ENCODE results near the gene PBLD.
"Not testable (repeated sequence)": the region's sequence is repeated elsewhere in the genome, so short reads cannot be mapped to it uniquely, and the experiment has no call there.

The PBLD gene

DNA sequence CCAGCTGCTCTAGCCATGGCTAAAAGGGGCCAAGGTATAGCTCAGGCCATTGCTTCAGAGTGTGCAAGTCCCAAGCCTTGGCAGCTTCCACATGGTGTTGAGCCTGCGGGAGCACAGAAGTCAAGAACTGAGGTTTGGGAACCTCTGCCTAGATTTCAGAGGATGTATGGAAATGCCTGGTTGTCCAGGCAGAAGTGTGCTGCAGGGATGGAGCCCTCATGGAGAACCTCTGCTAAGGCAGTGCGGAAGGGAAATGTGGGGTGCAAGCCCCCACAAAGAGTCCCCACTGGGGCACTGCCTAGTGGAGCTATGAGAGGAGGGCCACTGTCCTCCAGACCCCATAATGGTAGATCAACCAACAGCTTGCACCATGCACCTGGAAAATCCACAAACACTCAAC lies 54.9 kb downstream of the PBLD start:
- not testable (repeated sequence) for DNase-seq

DNA sequence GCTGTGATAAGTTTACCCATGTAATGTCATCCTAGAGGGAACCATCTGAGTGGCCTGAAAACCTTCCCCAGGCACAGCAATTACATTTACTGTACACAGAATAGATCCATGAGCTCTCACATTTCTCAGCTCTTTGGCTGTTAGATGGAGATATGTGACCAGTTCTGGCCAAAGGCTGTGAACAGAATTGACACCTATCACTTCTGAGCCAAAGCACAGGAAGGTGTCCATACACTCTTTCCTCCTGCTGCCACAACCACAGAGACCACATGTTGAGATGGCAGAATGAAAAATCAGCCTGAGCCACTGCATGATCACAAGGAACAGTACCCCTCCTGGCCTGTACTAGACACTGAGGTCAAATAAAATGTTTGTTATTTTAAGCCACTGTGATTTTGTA lies 56.5 kb downstream of the PBLD start:
- no peak for DNase-seq

DNA sequence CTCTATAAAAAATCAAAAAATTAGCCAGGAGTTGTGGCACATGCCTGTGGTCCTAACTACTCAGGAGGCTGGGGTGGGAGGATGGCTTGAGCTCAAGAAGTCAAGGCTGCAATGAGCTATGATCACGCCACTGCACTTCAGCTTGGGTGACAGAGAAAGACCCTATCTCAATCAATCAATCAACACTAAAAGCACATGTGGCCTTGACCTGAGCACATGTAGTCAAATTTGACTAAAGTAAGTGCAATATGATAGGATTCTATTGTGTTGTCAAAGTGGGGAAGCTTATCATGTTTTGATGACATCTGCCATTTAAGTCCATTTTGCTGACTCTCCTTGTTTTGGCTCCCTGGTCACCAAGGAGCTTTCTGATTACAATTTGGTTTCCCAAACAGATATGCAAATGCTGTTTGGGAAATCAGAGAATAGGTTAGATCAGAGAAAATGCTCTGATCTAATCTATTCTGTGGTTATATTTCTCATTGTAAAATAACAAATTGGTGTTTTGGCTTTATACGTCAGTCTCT lies 57.1 kb downstream of the PBLD start:
- no peak for DNase-seq

DNA sequence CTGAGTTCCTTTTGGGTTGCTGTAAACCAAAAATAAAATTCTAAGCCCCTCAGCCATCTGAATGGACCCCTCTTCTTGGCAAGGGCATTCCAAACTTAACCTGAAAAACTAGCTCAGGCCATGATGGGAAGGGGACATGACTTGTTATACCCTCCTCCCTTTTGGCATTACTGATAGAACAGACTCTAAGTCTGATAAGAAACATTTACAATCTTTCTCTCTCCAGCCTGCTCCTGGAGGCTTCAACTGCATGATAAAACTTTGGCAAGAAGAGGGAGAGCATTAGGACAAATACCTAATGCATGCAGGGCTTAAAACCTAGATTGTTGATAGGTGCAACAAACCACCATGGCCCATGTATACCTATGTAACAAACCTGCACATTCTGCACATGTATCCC lies 59.9 kb downstream of the PBLD start:
- no peak for DNase-seq

DNA sequence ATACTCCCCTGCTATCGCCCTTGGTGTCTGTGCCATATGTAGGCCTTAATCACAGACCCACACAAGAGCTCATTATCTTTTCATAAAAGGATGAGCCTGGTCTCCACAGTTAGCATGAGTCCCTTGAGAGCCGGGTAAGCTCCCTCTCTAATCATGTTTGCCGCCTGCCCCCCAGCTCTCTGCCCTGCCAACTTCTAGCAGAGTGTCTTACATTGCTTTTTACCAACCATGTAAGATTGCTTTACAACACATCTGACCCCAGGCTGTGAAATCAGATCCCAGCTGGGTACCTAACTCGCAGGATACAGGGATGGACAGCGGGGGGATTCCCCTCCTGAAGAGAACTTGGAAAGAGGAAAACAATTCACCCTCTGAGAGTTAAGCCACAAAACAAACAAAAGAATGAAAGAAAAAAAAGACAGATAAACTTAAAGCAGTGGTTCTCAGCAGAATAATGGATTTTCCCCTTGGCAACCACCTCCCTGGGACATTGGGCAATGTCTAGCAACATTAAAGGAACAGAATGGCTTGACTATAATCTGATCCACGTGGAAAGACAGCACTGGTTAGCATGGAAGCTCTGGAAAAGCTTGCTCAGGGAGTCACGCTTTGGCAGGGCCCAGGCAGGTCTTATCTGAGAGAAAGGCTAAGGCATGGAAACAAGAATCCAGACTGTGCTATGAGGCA lies 61.4 kb downstream of the PBLD start:
- DNase-seq, result no peak

DNA sequence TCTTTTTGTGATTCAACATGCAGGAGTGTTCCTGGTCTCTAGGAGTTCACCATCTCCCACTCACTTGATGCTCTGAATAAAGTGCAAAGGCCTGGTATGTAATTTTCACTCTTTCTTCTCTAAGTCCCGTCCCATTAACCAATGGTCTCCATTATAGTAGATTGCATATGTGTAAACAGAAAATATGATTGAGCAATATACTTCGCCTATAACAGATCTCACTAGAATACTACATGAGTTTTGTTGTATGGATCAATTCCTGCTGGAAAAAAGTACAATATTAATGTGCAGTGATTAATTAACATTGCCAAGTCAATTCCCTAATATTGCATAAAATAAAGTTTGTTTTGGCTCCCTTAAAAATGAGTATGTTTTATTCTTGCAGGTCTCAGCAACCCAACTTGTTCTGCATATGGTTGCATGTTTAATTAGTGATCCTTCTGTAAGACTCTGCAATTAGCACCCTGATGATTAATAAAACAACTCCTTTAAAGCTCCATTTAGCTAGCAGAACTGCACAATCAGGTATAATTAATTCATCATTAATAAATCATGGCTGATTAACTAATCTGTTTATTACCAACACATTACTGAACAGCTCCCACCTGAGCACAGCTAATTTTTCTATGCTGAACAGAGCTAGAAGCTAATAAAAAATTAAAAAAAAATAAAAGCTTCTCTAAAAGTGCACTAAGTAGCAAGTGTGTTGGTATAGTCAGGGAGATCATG lies 63.0 kb downstream of the PBLD start:
- DNase-seq, result no peak

DNA sequence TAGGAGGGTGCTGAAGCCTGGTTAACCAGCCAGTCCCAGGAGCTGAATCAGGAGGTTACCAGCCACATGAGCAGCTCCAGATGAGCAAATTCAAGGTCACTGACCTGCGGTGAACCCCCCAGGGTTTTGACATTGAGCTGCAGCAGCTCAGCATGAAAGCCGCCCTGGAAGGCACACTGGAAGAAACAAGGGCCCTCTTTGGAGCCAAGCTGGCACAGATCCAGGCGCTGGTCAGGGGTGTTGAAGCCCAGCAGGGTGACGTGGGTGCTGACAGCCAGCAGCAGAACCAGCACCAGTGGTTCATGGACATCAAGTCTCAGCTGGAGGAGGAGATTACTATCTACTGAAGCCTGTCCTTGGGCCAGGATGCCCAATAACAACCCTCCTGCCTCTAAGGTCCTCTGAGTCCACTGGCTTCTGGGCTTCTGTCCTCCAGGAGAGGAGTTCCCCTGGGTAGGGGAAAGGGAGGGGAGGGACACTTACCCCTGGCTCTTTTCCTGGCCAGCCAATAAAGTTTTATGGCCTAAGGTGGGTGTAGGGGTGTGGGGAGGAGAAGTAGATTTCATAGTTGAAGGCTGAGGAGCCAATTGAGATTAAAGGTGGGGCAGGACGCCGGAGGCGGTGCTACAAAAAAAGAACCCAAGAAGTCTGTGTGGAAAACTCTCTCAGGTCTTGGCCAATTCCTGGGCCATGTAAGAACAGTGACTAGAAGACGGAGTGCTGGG lies 71.4 kb downstream of the PBLD start:
- no peak for DNase-seq

DNA sequence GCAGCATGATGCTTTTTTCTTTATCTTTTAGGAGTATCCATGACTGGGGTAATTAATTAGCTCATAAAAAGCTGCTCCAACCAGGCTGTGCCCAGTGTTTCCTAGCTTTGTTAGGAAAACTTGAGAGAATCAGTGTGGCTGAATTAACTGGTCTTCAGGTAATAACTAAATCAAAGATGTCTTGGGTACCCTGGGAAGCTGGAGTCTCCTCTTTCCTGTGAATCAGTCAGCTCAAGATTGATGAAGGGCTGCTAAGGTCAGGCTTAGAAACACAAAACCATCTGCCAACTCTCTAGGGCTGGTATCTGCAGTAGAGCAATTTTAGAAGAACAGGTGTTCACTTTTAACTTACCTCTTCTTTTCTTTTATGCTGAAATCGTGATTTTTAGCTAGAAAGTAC lies 79.4 kb downstream of the PBLD start:
- no peak for DNase-seq

DNA sequence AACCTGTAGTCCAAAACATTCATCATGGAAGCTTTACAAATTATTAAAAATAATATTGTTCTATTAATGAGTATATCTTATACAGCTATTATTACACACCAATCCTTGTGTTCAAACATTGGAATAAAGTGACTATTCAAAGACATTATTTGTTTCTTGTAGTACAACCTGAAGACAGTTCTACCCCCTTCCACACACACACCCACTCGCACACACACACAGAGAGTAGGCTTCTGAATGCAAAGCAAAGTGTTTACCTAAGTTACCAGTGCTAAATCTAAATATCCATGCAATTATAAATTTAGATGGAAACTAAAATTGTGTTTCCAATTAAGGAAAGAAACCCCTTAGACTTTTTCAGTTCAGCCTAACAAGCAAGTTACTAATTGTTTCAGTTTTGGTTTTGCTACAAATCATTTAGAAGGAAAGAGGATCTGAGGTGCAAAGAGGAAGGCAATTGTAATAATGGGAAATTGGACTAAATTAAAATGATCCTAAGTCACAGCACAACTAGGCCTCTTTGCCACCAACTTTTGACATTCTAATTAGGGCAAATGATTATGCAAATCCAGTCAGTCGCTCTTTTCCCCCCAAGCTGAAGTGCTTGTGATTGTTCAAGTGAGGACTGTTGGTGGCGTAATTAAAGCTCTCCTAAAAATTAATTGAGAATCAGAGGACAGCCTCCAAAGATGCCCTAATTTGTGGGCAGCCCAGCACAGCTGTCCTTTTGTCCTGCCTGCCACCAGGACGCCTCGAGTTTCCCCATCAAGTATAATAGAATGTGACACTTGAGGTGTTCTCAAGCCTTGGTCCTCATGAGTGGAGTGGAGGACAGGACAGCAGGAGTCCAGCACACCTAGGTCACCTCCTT lies 80.9 kb downstream of the PBLD start:
- DNase-seq, result no peak

DNA sequence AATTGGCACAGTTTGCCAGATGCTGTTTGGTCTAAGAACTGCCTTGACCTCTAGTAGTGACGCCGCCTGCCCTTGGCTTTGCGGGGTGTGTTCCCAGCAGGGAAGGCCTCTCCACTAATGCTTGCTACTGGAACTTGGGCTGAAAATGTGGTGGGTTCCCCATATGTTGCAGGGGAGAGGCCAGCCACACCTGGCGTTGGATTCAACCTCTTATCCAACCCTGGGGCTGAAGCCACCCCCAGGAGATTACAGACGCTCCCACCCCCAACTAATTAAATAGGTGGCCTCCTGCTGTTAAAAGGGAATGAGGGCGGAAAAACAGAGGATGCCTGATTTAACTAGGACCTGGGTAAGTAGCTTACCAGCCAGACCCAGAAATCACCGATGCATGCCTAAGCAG lies 81.6 kb downstream of the PBLD start:
- no peak for DNase-seq

DNA sequence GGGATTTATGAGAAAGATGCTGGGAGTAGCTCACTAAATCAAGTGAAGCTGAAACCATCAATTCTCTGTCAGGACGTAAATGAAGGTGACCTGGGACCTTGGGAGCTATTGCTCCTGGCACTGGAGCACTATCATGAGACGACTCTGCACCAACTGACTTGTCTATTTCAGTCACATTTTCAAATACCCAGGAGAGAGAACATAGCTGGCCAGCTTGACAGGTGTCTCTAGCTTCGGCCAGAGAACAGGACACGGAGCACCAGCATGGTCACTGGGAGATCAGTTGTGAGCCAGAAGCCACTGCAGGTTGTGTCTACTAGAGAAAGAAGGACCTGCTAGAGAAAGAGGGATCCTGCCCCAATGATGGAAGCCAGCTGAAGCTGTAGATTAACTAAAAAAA lies 83.4 kb downstream of the PBLD start:
- DNase-seq, result no peak

DNA sequence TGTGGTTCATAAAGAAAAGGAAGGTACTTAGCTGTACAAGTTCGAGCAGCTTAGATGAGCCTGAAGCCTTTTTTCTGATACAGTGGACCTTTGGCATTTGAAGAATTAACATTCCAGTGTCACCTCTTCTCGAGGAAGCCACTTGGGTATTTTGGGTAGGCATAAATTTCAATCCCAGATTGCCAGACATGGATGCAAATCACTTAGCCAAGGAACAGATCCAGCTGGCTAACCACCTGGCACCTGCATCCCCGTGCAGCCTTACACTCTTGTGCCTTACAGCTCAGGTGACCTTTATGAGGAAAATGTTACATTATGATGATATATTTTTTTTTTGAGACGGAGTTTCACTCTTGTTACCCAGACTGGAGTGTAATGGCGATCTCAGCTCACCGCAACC lies 84.8 kb downstream of the PBLD start:
- no peak for DNase-seq

DNA sequence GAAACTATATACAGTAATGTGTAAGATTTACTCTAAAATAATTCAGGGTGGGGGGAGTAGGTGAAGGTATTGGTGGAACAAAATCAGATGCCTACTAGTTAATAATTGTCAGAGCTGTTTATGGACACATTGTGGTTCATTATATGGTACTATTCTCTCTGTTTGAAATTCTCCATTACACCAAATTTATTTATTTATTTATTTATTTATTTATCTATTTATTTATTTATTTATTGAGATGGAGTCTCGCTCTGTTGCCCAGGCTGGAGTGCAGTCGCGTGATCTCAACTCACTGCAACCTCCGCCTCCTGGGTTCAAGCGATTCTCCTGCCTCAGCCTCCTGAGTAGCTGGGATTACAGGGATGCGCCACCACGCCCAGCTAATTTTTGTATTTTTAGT lies 86.3 kb downstream of the PBLD start:
- DNase-seq, result not testable (repeated sequence)

DNA sequence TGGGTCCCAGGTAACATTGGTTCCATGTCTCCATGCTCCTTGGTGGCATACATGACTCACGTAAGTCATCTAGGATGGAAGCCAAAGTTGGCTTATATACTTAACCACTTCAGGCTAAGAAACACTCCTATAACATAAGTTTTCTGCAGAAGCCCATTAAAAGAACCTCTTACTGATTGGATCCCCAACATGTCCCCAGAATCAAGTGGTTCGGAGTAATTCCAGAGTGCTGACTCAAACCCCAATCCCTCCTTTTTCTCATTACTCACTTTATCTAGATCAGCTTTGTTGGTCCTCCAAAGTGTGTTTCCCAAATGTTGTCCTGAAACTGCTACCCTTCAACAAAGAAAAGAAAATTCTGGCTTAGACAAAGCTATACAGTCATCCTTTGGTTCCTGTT lies 90.7 kb downstream of the PBLD start:
- DNase-seq, result no peak

DNA sequence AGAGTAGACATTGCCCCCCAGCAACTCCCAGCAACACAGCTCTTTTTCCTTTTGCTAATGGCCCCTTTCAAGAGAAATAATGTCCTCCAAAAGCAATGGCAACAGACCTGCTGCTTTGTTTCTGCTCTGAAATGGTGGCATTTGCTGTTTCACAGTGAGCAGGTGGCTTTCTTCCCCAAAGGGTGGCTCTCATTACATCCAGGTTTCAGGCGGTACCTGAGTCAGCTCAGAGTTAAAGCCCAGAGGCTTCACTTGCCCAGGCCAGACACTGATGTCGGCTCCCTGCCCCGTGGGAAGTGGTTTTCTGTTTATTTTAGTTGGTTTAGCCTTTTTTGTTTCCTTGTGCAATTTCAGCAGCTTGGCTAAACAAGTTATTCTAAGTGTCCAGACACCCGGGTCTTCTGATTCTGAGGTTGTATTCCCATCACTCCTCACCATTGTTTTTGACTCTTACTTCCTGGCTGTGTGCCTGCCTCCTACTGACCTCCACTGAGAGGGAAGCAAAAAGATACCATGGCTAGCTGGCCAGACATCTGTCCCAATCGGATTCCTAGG lies 93.1 kb downstream of the PBLD start:
- DNase-seq, result no peak

DNA sequence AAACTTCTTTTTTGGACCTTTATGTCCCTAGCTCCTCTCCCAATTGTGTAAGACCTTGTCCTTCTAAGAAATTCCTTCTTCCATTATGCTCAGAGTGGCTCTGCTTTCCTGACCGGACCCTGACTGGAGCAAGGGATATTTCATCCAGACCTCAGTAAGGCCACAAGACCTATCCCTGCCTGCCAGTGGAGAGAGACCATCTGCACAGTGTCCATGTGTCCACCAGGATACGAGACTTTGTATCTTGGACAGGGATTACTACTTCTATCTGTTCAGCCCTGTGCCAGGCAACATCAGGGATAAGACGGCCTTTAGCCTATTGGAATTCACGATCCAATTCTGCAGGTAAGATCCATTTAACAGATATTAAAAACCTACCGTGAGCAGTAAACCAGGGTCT lies 93.7 kb downstream of the PBLD start:
- no peak for DNase-seq

DNA sequence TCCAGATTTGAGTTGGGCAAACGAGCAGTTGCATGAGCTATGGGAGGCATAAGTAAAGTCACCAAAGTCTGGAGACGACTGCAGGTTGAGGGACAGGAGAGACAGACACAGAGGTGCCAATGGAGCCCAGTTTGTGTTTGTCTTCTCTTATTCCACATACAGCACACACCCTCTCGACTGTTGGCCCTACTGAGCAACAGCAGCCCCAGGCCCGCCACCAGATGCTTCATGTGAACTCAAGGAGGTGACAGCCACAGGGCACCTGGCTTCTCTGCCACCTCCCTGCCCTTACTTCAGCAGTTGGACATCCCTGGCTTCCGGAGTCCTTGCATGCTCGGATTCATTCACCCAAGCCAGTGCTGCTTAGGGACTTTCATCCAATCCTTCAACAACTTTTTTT lies 94.4 kb downstream of the PBLD start:
- no peak for DNase-seq

DNA sequence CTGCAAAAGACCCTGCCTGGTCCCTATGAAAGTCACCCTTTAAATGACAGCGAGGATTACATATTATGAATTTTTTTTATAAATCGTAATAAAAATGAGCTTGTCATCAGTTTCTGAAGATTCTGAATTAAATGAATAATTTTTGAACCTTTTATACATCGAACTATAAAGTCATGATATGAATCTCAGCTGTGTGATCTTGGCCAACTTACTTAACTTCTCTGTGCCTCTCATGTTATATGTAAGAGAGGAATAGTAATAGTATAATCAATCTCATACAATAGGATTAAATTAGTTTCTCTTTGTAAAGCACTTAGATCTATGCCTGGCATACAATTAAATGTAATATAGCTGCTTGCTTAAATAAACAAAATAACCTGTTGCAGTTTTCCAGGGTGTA lies 95.6 kb downstream of the PBLD start:
- no peak for DNase-seq

DNA sequence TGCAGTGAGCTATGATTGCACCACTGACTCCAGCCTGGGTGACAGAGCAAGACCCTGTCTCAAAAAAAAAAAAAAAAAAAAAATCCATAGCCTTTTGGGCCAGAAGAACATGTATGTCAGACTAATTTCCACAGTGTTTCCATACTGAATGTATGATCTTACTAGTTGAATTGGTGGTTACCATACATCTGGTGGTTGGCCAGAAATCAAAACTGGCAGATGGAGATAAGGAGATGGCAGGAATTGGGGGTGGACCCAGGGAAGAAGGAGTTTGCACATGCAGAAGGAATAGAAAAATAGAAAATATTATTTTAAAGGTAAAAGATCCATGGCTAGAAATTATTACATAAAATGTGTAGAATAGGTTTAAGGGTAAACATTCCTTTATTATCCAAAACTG lies 97.1 kb downstream of the PBLD start:
- no peak for DNase-seq

DNA sequence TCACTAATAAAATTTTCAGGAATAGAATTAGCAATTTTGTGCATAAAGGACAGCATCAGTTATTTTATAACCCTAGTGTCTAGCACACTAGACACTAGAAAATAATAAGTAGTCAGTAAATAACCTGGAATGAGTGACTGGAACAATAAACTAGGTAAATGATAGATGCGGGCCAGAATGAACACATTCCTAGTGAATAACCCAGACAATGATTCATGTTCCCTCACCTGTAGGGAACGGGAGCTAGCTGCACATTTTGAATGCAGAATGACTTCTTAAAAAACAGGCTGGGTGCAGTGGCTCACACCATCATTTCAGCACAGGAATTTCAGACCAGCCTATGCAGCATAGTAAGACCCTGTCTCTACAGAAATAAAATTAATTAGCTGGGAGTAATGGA lies 97.6 kb downstream of the PBLD start:
- no peak for DNase-seq

DNA sequence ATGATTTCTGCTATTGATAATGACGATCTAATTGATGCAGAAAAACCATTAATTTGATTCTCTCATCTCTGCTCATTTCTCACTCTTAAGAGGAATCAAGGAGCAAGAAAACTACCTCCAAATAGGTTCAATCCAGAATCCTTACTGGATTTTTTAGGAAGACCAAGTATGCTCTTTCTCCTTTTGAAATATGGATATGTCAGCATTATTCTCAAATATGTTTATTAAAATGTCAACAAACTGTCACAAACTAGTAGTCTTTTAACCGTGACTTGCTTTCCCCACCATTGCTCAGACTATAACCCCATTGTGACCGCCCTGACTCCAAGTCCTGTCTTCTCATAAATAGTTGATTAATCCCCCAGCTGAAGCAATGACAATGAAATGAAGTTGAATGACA lies 99.7 kb downstream of the PBLD start:
- no peak for DNase-seq
